Glutamatergic neuron (in vitro differentiated cells): ENCODE measurements around the gene B4GALT6. TPM values are rescaled to one million over a fixed set of nuclear protein-coding genes. Genes with fewer than 3 reads are reported as not detected.

Experiments
- DNase-seq: peaks from one replicate; pipeline ENCODE4 v3.0.0; 2022
- H3K27ac Mint-ChIP-seq: one replicate; pipeline ENCODE4 v1.8.0; 2020; ENCODE audit warnings: mild to moderate bottlenecking, mixed read lengths, inconsistent platforms; ENCODE audit not compliant: unreplicated experiment
- H3K27me3 Mint-ChIP-seq: one replicate; pipeline ENCODE4 v1.8.0; 2020; ENCODE audit warnings: mild to moderate bottlenecking, moderate library complexity, mixed read lengths, inconsistent platforms; ENCODE audit not compliant: unreplicated experiment
- H3K36me3 Mint-ChIP-seq: one replicate; pipeline ENCODE4 v1.8.0; 2020; ENCODE audit warnings: mild to moderate bottlenecking, mixed read lengths, inconsistent platforms; ENCODE audit not compliant: unreplicated experiment
- H3K4me1 Mint-ChIP-seq: one replicate; pipeline ENCODE4 v1.8.0; 2020; ENCODE audit warnings: mild to moderate bottlenecking, low read depth, mixed read lengths, inconsistent platforms; ENCODE audit not compliant: unreplicated experiment
- H3K4me3 Mint-ChIP-seq: one replicate; pipeline ENCODE4 v1.8.0; 2020; ENCODE audit warnings: mild to moderate bottlenecking, mixed read lengths, inconsistent platforms; ENCODE audit not compliant: unreplicated experiment
- H3K9me3 Mint-ChIP-seq: one replicate; pipeline ENCODE4 v1.8.0; 2020; ENCODE audit warnings: mild to moderate bottlenecking, moderate library complexity, mixed read lengths, inconsistent platforms; ENCODE audit not compliant: unreplicated experiment
- total RNA-seq: library from RNA; stranded (reverse); fragmentation: NEBNext Ultra II Directional; extraction: Animal tissue kit (Norgen Biotek cat#: 25700); gene quantifications from one replicate; pipeline ENCODE4 v1.2.1, GENCODE V29; 2021; ENCODE audit not compliant: unreplicated experiment
- TF ChIP-seq, protein P1 (sequence below): fragments of 200-600 bp; sonication (generic); IDR thresholded peaks from one replicate; pipeline ENCODE4 v1.5.0; 2021; ENCODE audit not compliant: partially characterized antibody, unreplicated experiment

Gene B4GALT6
- total RNA-seq, 1 donor from 2014 or later, result 16.5 TPM

DNA sequence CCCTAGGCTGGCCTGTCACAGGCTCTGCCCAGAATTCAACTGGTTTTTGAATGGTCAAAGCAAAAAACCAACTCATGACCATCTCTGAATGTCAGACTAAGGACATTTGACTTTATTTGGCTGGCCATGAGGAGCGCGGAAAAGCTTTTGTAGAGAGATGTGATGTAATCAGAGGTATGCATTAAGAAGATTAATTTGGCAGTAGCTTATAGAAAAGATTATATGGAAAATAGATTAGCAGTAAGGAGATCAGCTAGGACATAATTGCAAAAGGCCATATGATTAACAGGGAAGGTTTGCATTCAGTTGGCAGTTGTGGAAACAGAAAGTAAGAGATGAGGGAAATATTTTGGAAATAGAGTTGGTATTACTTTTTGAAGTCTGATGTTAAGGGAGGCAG is 105.0 kb downstream of the B4GALT6 start:
- DNase-seq, result no peak
- TF ChIP-seq, protein P1, sequence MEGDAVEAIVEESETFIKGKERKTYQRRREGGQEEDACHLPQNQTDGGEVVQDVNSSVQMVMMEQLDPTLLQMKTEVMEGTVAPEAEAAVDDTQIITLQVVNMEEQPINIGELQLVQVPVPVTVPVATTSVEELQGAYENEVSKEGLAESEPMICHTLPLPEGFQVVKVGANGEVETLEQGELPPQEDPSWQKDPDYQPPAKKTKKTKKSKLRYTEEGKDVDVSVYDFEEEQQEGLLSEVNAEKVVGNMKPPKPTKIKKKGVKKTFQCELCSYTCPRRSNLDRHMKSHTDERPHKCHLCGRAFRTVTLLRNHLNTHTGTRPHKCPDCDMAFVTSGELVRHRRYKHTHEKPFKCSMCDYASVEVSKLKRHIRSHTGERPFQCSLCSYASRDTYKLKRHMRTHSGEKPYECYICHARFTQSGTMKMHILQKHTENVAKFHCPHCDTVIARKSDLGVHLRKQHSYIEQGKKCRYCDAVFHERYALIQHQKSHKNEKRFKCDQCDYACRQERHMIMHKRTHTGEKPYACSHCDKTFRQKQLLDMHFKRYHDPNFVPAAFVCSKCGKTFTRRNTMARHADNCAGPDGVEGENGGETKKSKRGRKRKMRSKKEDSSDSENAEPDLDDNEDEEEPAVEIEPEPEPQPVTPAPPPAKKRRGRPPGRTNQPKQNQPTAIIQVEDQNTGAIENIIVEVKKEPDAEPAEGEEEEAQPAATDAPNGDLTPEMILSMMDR, result no peak
- no peaks in the 10 kb centered on the region for H3K36me3 Mint-ChIP-seq
- H3K9me3 Mint-ChIP-seq, result no peaks in the 10 kb centered on the region
- H3K4me1 Mint-ChIP-seq, result no peaks in the 10 kb centered on the region
- no peak overlapping the region for H3K27ac Mint-ChIP-seq
- H3K4me3 Mint-ChIP-seq, result no peak overlapping the region
- peaks cover 2% of the 10 kb centered on the region for H3K27me3 Mint-ChIP-seq

DNA sequence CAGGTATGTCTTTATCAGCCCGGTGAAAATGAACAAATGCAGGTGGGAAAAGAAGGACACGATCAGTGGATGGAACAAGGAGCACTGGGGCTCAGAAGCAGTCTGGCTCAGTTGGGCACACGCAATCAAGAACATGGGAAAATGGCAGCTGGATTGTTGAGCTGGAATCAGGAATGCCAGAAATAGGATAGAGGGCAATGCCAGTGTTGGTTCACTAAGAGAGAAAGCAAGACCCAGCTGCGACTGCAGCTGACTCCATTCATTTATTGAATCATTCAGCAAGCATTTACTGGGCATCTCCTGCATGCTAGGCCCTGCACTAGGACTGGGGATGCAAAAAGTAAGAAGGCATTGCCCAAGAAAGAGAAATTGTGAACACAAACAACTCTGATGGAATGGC is 106.3 kb downstream of the B4GALT6 start:
- no peak for DNase-seq
- H3K4me3 Mint-ChIP-seq, result no peak overlapping the region
- TF ChIP-seq, protein P1, result no peak
- H3K27me3 Mint-ChIP-seq, result peaks cover 2% of the 10 kb centered on the region
- no peaks in the 10 kb centered on the region for H3K4me1 Mint-ChIP-seq
- H3K9me3 Mint-ChIP-seq, result no peaks in the 10 kb centered on the region
- H3K27ac Mint-ChIP-seq, result no peak overlapping the region
- no peaks in the 10 kb centered on the region for H3K36me3 Mint-ChIP-seq

DNA sequence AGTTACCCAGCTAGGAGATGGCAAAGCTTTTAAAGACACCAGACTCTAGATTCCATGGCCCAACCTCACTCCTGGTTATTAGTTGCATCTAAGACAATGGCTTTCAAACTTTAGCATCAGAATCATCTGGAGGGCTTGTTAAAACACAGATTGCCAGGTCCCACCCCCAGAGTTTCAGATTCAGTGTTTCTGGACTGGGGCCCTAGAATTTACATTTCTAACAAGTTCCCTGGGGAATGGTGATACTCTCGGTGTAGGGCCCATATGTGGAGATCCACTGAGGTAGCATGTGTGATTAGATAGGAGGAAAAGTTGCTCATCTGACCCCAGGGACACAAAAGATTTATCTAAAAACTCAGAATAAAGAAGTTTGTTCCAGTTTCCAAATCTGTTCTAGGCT is 107.2 kb downstream of the B4GALT6 start:
- no peaks in the 10 kb centered on the region for H3K36me3 Mint-ChIP-seq
- H3K27ac Mint-ChIP-seq, result no peak overlapping the region
- H3K9me3 Mint-ChIP-seq, result no peaks in the 10 kb centered on the region
- peaks cover 2% of the 10 kb centered on the region for H3K27me3 Mint-ChIP-seq
- DNase-seq, result no peak
- no peak overlapping the region for H3K4me3 Mint-ChIP-seq
- H3K4me1 Mint-ChIP-seq, result no peaks in the 10 kb centered on the region
- TF ChIP-seq, protein P1, result no peak

DNA sequence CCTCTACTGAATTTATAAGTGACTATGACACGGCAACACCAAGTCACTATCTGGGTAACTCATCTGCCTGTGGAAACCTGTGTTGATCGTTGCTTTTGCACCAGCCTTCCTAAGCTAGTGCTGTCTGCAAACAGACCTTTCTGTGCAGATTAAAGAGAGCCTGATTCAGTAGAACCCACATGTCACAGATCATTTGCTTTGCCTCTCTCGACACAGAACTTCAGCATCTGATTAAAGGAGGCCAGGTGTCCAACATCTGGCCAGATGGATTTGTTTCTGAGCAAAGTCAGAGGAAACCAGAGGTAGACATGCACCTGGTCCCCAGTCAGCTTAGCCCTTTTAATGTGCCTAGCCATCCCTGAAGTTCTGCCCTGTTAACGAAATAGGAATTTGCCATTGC is 107.7 kb downstream of the B4GALT6 start:
- no peak for DNase-seq
- H3K4me3 Mint-ChIP-seq, result no peak overlapping the region

DNA sequence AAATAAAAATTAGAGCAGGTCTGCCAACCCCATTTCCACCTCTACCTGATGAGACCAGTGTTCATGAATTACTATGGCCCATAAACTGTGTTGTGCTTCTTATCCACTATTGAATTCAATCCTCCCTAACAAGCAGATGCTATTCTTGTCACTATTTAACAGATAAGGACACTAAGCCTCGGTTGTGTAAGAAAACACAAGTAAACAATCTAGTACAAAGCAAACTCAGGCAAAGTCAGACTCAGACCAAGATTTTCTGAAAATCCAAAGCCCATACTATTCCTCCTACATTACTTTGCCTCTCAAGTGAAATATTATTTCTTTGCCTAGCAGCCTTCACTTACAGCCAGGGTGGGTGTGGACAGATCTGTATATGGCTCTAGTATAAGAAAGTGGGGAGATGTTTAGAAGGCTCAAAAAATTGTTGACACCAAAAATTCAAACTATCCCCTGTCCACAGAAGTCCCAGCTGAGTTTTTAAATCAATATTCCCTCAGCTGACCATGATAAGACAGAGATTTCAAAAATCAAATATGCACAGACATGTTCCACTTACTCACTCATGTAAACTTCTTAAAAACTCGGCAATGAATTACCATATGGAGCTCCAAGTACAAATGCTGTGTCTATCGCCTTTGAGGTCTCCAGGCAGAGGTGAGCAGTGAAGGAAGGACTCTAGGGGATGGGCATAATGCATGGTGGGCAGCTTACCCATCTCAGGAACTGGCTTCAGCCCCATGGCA is 108.7 kb downstream of the B4GALT6 start:
- TF ChIP-seq, protein P1, result no peak
- Mint-ChIP-seq H3K9me3 (peaks cover 4% of the 10 kb centered on the region), H3K4me1 (no peaks in the 10 kb centered on the region)

More for the DNA sequence above, 107.7 kb downstream of the B4GALT6 start:
- Mint-ChIP-seq H3K9me3 (peaks cover 4% of the 10 kb centered on the region), H3K36me3 (no peaks in the 10 kb centered on the region), H3K27me3 (peaks cover 2% of the 10 kb centered on the region), H3K4me1 (no peaks in the 10 kb centered on the region), H3K27ac (no peak overlapping the region)
- TF ChIP-seq, protein P1, result no peak

More for the DNA sequence above, 108.7 kb downstream of the B4GALT6 start:
- H3K36me3 Mint-ChIP-seq, result no peaks in the 10 kb centered on the region
- no peak overlapping the region for H3K27ac Mint-ChIP-seq
- no peak for DNase-seq
- peaks cover 2% of the 10 kb centered on the region for H3K27me3 Mint-ChIP-seq
- no peak overlapping the region for H3K4me3 Mint-ChIP-seq
